Muscle layer of duodenum (tissue), 2 donors: ENCODE results near the gene OSBPL5.

ENCODE experiments used
- H3K27ac ChIP-seq: one replicate; pipeline ENCODE4 v1.7.0; 2013; ENCODE audit warnings: mild to moderate bottlenecking, low read length
- H3K27me3 ChIP-seq: one replicate; pipeline ENCODE4 v1.7.0; 2013; ENCODE audit warnings: low read depth, mild to moderate bottlenecking, control low read depth, low read length
- H3K36me3 ChIP-seq, 2 donors: one replicate each; pipeline ENCODE4 v1.7.0; 2013; ENCODE audit warnings: low read length in 2 of 2, control low read depth in 1 of 2, mild to moderate bottlenecking in 1 of 2; ENCODE audit not compliant: insufficient read depth in 2 of 2, control insufficient read depth in 1 of 2
- H3K4me1 ChIP-seq, 2 donors: one replicate each; pipeline ENCODE4 v1.7.0; 2013; ENCODE audit warnings: low read length in 2 of 2, mild to moderate bottlenecking in 2 of 2, control low read depth in 1 of 2, moderate library complexity in 1 of 2; ENCODE audit not compliant: insufficient read depth in 2 of 2, control insufficient read depth in 1 of 2
- H3K4me3 ChIP-seq, 2 donors: one replicate each; pipeline ENCODE4 v1.7.0; 2013; ENCODE audit warnings: low read length in 2 of 2, low read depth in 1 of 2, mild to moderate bottlenecking in 1 of 2
- H3K9me3 ChIP-seq, 2 donors: one replicate each; pipeline ENCODE4 v1.7.0; 2013; ENCODE audit warnings: low read length in 2 of 2, control low read depth in 1 of 2, mild to moderate bottlenecking in 1 of 2; ENCODE audit not compliant: control insufficient read depth in 1 of 2
- donor health status: healthy.

Gene OSBPL5

GRCh38 chr11:3139481-3140290 lies 25.4 kb downstream of the OSBPL5 start:
- no peak overlapping the region for H3K27ac ChIP-seq
- H3K4me3 ChIP-seq = no peak overlapping the region

GRCh38 chr11:3139086-3139440 lies 26.0 kb downstream of the OSBPL5 start:
- H3K27me3 ChIP-seq = no peaks in the 10 kb centered on the region
- H3K4me3 ChIP-seq = no peak overlapping the region
- no peaks in the 10 kb centered on the region for H3K9me3 ChIP-seq
- H3K36me3 ChIP-seq = no peaks in the 10 kb centered on the region
- H3K4me1 ChIP-seq = peaks cover 0 to 47% of the 10 kb centered on the region in 2 donors
- no peak overlapping the region for H3K27ac ChIP-seq

More at GRCh38 chr11:3139481-3140290, 25.4 kb downstream of the OSBPL5 start:
- Histone ChIP-seq H3K4me1 (peaks cover 0 to 47% of the 10 kb centered on the region in 2 donors), H3K9me3 (no peaks in the 10 kb centered on the region), H3K27me3 (no peaks in the 10 kb centered on the region), H3K36me3 (no peaks in the 10 kb centered on the region)

- Histone ChIP-seq H3K27ac (no peak overlapping the region), H3K36me3 (no peaks in the 10 kb centered on the region), H3K9me3 (no peaks in the 10 kb centered on the region), H3K27me3 (no peaks in the 10 kb centered on the region), H3K4me1 (peaks cover 0 to 49% of the 10 kb centered on the region in 2 donors), H3K4me3 (no peak overlapping the region)
Observed at GRCh38 chr11:3138178-3139085, 26.7 kb downstream of the OSBPL5 start.

GRCh38 chr11:3137486-3138177 lies 27.5 kb downstream of the OSBPL5 start:
- Histone ChIP-seq H3K36me3 (no peaks in the 10 kb centered on the region), H3K27ac (no peak overlapping the region), H3K27me3 (no peaks in the 10 kb centered on the region), H3K4me1 (peaks cover 0 to 54% of the 10 kb centered on the region in 2 donors), H3K9me3 (no peaks in the 10 kb centered on the region), H3K4me3 (no peak overlapping the region)

- Histone ChIP-seq H3K27me3 (no peaks in the 10 kb centered on the region), H3K27ac (no peak overlapping the region), H3K4me1 (peaks cover 0 to 54% of the 10 kb centered on the region in 2 donors), H3K4me3 (no peak overlapping the region), H3K36me3 (no peaks in the 10 kb centered on the region), H3K9me3 (no peaks in the 10 kb centered on the region)
Observed at GRCh38 chr11:3136546-3137455, 28.3 kb downstream of the OSBPL5 start.

- Histone ChIP-seq H3K27ac (no peak overlapping the region), H3K4me3 (no peak overlapping the region), H3K9me3 (no peaks in the 10 kb centered on the region), H3K27me3 (no peaks in the 10 kb centered on the region), H3K36me3 (no peaks in the 10 kb centered on the region), H3K4me1 (peaks cover 0 to 54% of the 10 kb centered on the region in 2 donors)
Observed at GRCh38 chr11:3135481-3136440, 29.3 kb downstream of the OSBPL5 start.

- H3K4me1 ChIP-seq = peaks cover 0 to 49% of the 10 kb centered on the region in 2 donors
- no peak overlapping the region for H3K4me3 ChIP-seq
- no peaks in the 10 kb centered on the region for H3K9me3 ChIP-seq
- H3K27me3 ChIP-seq = no peaks in the 10 kb centered on the region
- H3K27ac ChIP-seq = no peak overlapping the region
- H3K36me3 ChIP-seq = no peaks in the 10 kb centered on the region
Observed at GRCh38 chr11:3134651-3135480, 30.2 kb downstream of the OSBPL5 start.

GRCh38 chr11:3134218-3134621 lies 30.9 kb downstream of the OSBPL5 start:
- H3K27me3 ChIP-seq = no peaks in the 10 kb centered on the region
- no peak overlapping the region for H3K27ac ChIP-seq
- no peaks in the 10 kb centered on the region for H3K9me3 ChIP-seq
- no peaks in the 10 kb centered on the region for H3K36me3 ChIP-seq
- H3K4me3 ChIP-seq = no peak overlapping the region
- peaks cover 0 to 42% of the 10 kb centered on the region in 2 donors for H3K4me1 ChIP-seq
